A549 (cell line): ENCODE data around the gene EIF2S3. TPM values are rescaled to one million over a fixed set of nuclear protein-coding genes. Genes with fewer than 3 reads are reported as not detected.

Source experiments
- ATAC-seq, 2 experiments: fragments of 200-7000 bp in 1 of 2; fragments of >200 bp in 1 of 2; cut with Nextera tagmentation in 1 of 2; cut with Tn5 transposase in 1 of 2; 3 replicates each; pipeline versions ENCODE4 v1.8.0 to v1.9.1; 2018 to 2020; ENCODE audit warnings: mild to moderate bottlenecking in 1 of 2, moderate library complexity in 1 of 2
- CTCF ChIA-PET: fragments of 300-600 bp; sonication (Branson Sonifier 250); formaldehyde crosslinking; extraction: SDS; loops from one replicate; lab custom pipeline; 2021; ENCODE audit warnings: antibody characterized with exemption, inconsistent platforms; lab: Yijun Ruan, JAX
- POLR2A ChIA-PET: fragments of 350-600 bp; formaldehyde crosslinking; extraction: SDS; loops from one replicate; lab custom pipeline; 2021; ENCODE audit warnings: antibody characterized with exemption, inconsistent platforms; lab: Yijun Ruan, JAX
- DNase-seq, 2 experiments: peaks; one replicate each; pipeline versions ENCODE4 v3.0.0 to v3.0.0-alpha.2; 2011 to 2016; ENCODE audit warnings: low read depth in 1 of 2, low spot score in 1 of 2
- FAIRE-seq: peaks from 2 replicates; lab custom pipeline; 2011; peaks lifted over from hg19 to GRCh38; lab: Jason Lieb, UNC
- H3K27ac ChIP-seq, 2 experiments: fragments of >200 bp; sonication (Bioruptor Twin); formaldehyde crosslinking; 3 replicates each; pipeline ENCODE4 v1.5.1; 2016 to 2017
- H3K4me1 ChIP-seq: fragments of >200 bp; sonication (Bioruptor Twin); formaldehyde crosslinking; 3 replicates; pipeline ENCODE4 v1.6.1; 2016
- H3K4me2 ChIP-seq: fragments of >200 bp; sonication (Bioruptor Twin); formaldehyde crosslinking; 3 replicates; pipeline ENCODE4 v1.6.1; 2016
- H3K4me3 ChIP-seq: fragments of >200 bp; sonication (Bioruptor Twin); formaldehyde crosslinking; 3 replicates; pipeline ENCODE4 v1.5.1; 2016
- H3K9me3 ChIP-seq: fragments of >200 bp; sonication (Bioruptor Twin); formaldehyde crosslinking; 3 replicates; pipeline ENCODE4 v1.6.1; 2016
- BHLHE40 ChIP-seq: IDR thresholded peaks from 2 replicates; pipeline ENCODE4 v1.6.1; 2012; ENCODE audit warnings: low read depth, low read length, inconsistent platforms
- CBX2 ChIP-seq: fragments of 200-600 bp; sonication (generic); IDR thresholded peaks from 2 replicates; pipeline ENCODE4 v1.6.1; 2016; ENCODE audit warnings: low read depth, mild to moderate bottlenecking, borderline replicate concordance
- CBX8 ChIP-seq: fragments of 200-600 bp; sonication (generic); IDR thresholded peaks from 2 replicates; pipeline ENCODE4 v1.6.1; 2016
- CHD2 ChIP-seq: fragments of 150-350 bp; IDR thresholded peaks from 2 replicates; pipeline ENCODE4 v1.6.1; 2014; ENCODE audit warnings: low read length; ENCODE audit not compliant: partially characterized antibody
- CTCF ChIP-seq: fragments of >200 bp; sonication (Bioruptor Twin); formaldehyde crosslinking; IDR thresholded peaks from 3 replicates; pipeline ENCODE4 v1.5.1; 2016
- E2F6 ChIP-seq: IDR thresholded peaks from 2 replicates; pipeline ENCODE4 v1.6.1; 2012; ENCODE audit warnings: low read depth, borderline replicate concordance
- ELK1 ChIP-seq: fragments of 150-350 bp; IDR thresholded peaks from 2 replicates; pipeline ENCODE4 v1.6.1; 2014; ENCODE audit warnings: low read depth, mild to moderate bottlenecking, low read length
- ESRRA ChIP-seq: fragments of 150-350 bp; IDR thresholded peaks from 2 replicates; pipeline ENCODE4 v1.6.1; 2014; ENCODE audit warnings: mild to moderate bottlenecking, low read length, borderline replicate concordance
- FOSB ChIP-seq: fragments of 250-450 bp; sonication (Bioruptor Pico); IDR thresholded peaks from 2 replicates; pipeline ENCODE4 v1.5.0; 2020; ENCODE audit warnings: mild to moderate bottlenecking, moderate library complexity
- HDAC2 ChIP-seq: fragments of 200-600 bp; sonication (generic); IDR thresholded peaks from 2 replicates; pipeline ENCODE4 v1.6.1; 2016
- HEYL ChIP-seq: fragments of 250-450 bp; sonication (Bioruptor Pico); IDR thresholded peaks from 2 replicates; pipeline ENCODE4 v1.8.0; 2021; ENCODE audit warnings: mild to moderate bottlenecking, moderate library complexity
- HMGXB4 ChIP-seq: fragments of 250-450 bp; sonication (Bioruptor Pico); IDR thresholded peaks from 2 replicates; pipeline ENCODE4 v1.5.0; 2021; ENCODE audit warnings: mild to moderate bottlenecking, moderate library complexity, borderline replicate concordance
- HOXA7 ChIP-seq: fragments of 250-450 bp; sonication (Bioruptor Pico); IDR thresholded peaks from 2 replicates; pipeline ENCODE4 v1.5.0; 2020; ENCODE audit warnings: mild to moderate bottlenecking, moderate library complexity
- HOXB13 ChIP-seq: fragments of 250-450 bp; sonication (Bioruptor Pico); IDR thresholded peaks from 2 replicates; pipeline ENCODE4 v1.5.0; 2020; ENCODE audit warnings: low read depth, mild to moderate bottlenecking, moderate library complexity
- HOXB5 ChIP-seq: fragments of 250-450 bp; sonication (Bioruptor Pico); IDR thresholded peaks from 2 replicates; pipeline ENCODE4 v1.5.0; 2020; ENCODE audit warnings: mild to moderate bottlenecking, moderate library complexity
- JUNB ChIP-seq: fragments of >200 bp; sonication (Bioruptor Twin); formaldehyde crosslinking; IDR thresholded peaks from 2 replicates; pipeline ENCODE4 v1.6.1; 2016
- KDM1A ChIP-seq: fragments of 200-600 bp; sonication (generic); IDR thresholded peaks from 2 replicates; pipeline ENCODE4 v1.6.1; 2016; ENCODE audit warnings: low read depth, mild to moderate bottlenecking
- KDM5A ChIP-seq: fragments of 200-600 bp; sonication (generic); IDR thresholded peaks from 2 replicates; pipeline ENCODE4 v1.6.1; 2016; ENCODE audit warnings: antibody characterized with exemption, mild to moderate bottlenecking
- MAFK ChIP-seq: fragments of 450-650 bp; IDR thresholded peaks from 2 replicates; pipeline ENCODE4 v1.6.1; 2014; ENCODE audit not compliant: partially characterized antibody
- MAX ChIP-seq: IDR thresholded peaks from 2 replicates; pipeline ENCODE4 v1.6.1; 2012
- MYC ChIP-seq: IDR thresholded peaks from 2 replicates; pipeline ENCODE4 v1.6.1; 2012; ENCODE audit warnings: mild to moderate bottlenecking, inconsistent platforms, low read length, improper control_type of control experiment, borderline replicate concordance
- NR3C1 ChIP-seq: fragments of >200 bp; sonication (Bioruptor Twin); formaldehyde crosslinking; IDR thresholded peaks from 3 replicates; pipeline ENCODE4 v1.6.1; 2017
- PBX3 ChIP-seq: IDR thresholded peaks from 2 replicates; pipeline ENCODE4 v1.6.1; 2012
- PHF8 ChIP-seq: fragments of 200-600 bp; sonication (generic); IDR thresholded peaks from 2 replicates; pipeline ENCODE4 v1.6.1; 2016; ENCODE audit warnings: low read depth, mild to moderate bottlenecking, antibody characterized with exemption, moderate library complexity, borderline replicate concordance
- POLR2A ChIP-seq: IDR thresholded peaks from 2 replicates; pipeline ENCODE4 v1.6.1; 2012; ENCODE audit warnings: mild to moderate bottlenecking, low read length
- POLR2AphosphoS2 ChIP-seq: conservative IDR thresholded peaks from 2 replicates; pipeline ENCODE4 v1.6.1; 2012; ENCODE audit warnings: low read length, improper control_type of control experiment, inconsistent platforms
- REST ChIP-seq: fragments of 200-600 bp; sonication (generic); IDR thresholded peaks from 2 replicates; pipeline ENCODE4 v1.6.1; 2016; ENCODE audit warnings: antibody characterized with exemption, mild to moderate bottlenecking, moderate library complexity
- RFX5 ChIP-seq: fragments of 450-650 bp; IDR thresholded peaks from 2 replicates; pipeline ENCODE4 v1.7.1; 2014; ENCODE audit warnings: antibody characterized with exemption, mild to moderate bottlenecking, moderate library complexity
- SREBF2 ChIP-seq: fragments of 450-650 bp; IDR thresholded peaks from 2 replicates; pipeline ENCODE4 v1.6.1; 2014; ENCODE audit warnings: mild to moderate bottlenecking, moderate library complexity
- TP53 ChIP-seq: fragments of 250-450 bp; sonication (Bioruptor Pico); IDR thresholded peaks from 2 replicates; pipeline ENCODE4 v1.5.0; 2021; ENCODE audit warnings: mild to moderate bottlenecking, moderate library complexity
- ZC3H11A ChIP-seq: fragments of 450-650 bp; IDR thresholded peaks from 2 replicates; pipeline ENCODE4 v1.6.1; 2014; ENCODE audit warnings: antibody characterized with exemption, mild to moderate bottlenecking
- ZFP36 ChIP-seq: fragments of 450-650 bp; IDR thresholded peaks from 2 replicates; pipeline ENCODE4 v1.6.1; 2014; ENCODE audit warnings: borderline replicate concordance; ENCODE audit not compliant: partially characterized antibody
- ZSCAN20 ChIP-seq: fragments of 250-450 bp; sonication (Bioruptor Pico); IDR thresholded peaks from 2 replicates; pipeline ENCODE4 v1.8.0; 2022; ENCODE audit warnings: mild to moderate bottlenecking, moderate library complexity
- WGBS: methylation state at CpG from one replicate; pipeline ENCODE4 v1.1.6; 2017; ENCODE audit errors: missing lambda C conversion rate; 5-methylcytosine and 5-hydroxymethylcytosine counted together
- polyA plus RNA-seq, 4 experiments: library from polyadenylated mRNA; depleted of rRNA in 3 of 4; stranded (reverse); fragments of >200 nt; fragmentation: RNase III in 1 of 4; extraction: RNeasy Plus Mini Kit Qiagen cat#74134 plus additional on column Dnase treatment in 1 of 4; gene quantifications; 2 replicates in 3 of 4; 3 replicates in 1 of 4; pipeline ENCODE4 v1.2.3, GENCODE V29; 2011 to 2017

EIF2S3 gene
- polyA plus RNA-seq, 2 of the 4 experiments (the other 2 are of a cell fraction): 219 to 259 TPM

- Histone ChIP-seq H3K27ac (no peak overlapping the region), H3K4me2 (no peak overlapping the region), H3K4me3 (no peak overlapping the region), H3K9me3 (no peaks in the 10 kb centered on the region), H3K4me1 (peaks cover 9% of the 10 kb centered on the region; the same call in 1 of the 3 replicates)
- CTCF ChIA-PET: interaction anchor here (0.5 to 2.9 kb wide), 2 partner anchors 9 to 171 kb away, joined by 3 to 12 read pairs; partner anchors contain the start of gene EIF2S3
- 88% methylated on average over 6 of the region's 6 CpGs for WGBS
- no peak for ATAC-seq
- no peak for FAIRE-seq
- POLR2A ChIA-PET: interaction anchor here (4.1 kb wide), 1 partner anchor 8 kb away, joined by 25 read pairs; the partner anchor contains the start of gene EIF2S3
- no peak for DNase-seq
- TF ChIP-seq CHD2: no peak
- TF ChIP-seq RFX5: no peak
- 0 out of 2 replicates have a peak, but pooled peaks have one; percentile 51 for TF ChIP-seq HOXA7 (CRISPR knock-in tag)
- TF ChIP-seq HEYL (CRISPR knock-in tag): no peak
- TF ChIP-seq SREBF2: no peak
- TF ChIP-seq KDM1A: no peak
- TF ChIP-seq E2F6: no peak
- TF ChIP-seq ESRRA: no peak
- no peak for TF ChIP-seq CBX2
- 0 out of 2 replicates have a peak, but pooled peaks have one; percentile 54 for TF ChIP-seq FOSB (CRISPR knock-in tag)
- TF ChIP-seq HOXB13: no peak
- TF ChIP-seq CTCF: no peak
- no peak for TF ChIP-seq HMGXB4
- TF ChIP-seq HDAC2: no peak
- TF ChIP-seq TP53: peak; percentile 68; the same call in 1 of the 2 replicates
- TF ChIP-seq MYC: no peak
- no peak for TF ChIP-seq KDM5A
- TF ChIP-seq ELK1: no peak
- TF ChIP-seq JUNB: no peak
- TF ChIP-seq HOXB5 (CRISPR knock-in tag): no peak
- TF ChIP-seq ZFP36: no peak
- no peak for TF ChIP-seq POLR2A
- TF ChIP-seq MAFK: no peak
- TF ChIP-seq PHF8: no peak
- no peak for TF ChIP-seq MAX
- no peak for TF ChIP-seq CBX8
- TF ChIP-seq REST: no peak
- no peak for TF ChIP-seq ZC3H11A
- TF ChIP-seq PBX3: no peak
- TF ChIP-seq POLR2AphosphoS2: 0 out of 2 replicates have a peak, but pooled peaks have one; percentile 52
- TF ChIP-seq ZSCAN20 (CRISPR knock-in tag): no peak
- TF ChIP-seq NR3C1: no peak
- TF ChIP-seq BHLHE40: no peak
Measured at GRCh38 chrX:24063488-24063887, 8.7 kb downstream of the EIF2S3 start.
